NCI-H345 treated with DMSO at 0.1 percent for 48 hours (cell line): ENCODE data around the gene RPGR.

Experiments used
- DNase-seq: peaks from one replicate; lab custom pipeline; 2025; ENCODE audit not compliant: unreplicated experiment; lab: John Stamatoyannopoulos, UW

RPGR gene

DNA sequence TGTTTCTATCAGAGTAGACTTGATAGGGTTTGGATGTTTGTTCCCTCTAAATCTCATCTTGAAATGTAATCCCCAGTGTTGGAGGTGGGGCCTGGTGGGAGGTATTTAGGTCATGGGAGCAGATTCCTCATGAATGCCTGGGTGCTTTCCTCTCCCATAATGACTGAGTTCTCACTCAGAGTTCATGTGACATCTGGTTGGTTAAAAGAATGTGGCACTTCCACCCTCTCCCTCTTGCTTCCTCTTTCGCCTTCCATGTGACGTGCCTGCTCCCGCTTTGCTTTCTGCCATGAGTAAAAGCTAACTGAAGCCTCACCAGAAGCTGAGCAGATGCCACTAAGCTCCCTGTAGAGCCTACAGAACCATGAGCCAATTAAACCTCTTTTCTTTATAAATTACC lies 59.3 kb downstream of the RPGR start:
- no peak for DNase-seq

- DNase-seq, result no peak
These were observed 64.3 kb downstream of the RPGR start for GRCh38 chrX:38262715-38263620.

GRCh38 chrX:38260231-38260630 lies 67.1 kb downstream of the RPGR start:
- no peak for DNase-seq

- no peak for DNase-seq
These were observed 71.3 kb downstream of the RPGR start for GRCh38 chrX:38256019-38256418.

DNA sequence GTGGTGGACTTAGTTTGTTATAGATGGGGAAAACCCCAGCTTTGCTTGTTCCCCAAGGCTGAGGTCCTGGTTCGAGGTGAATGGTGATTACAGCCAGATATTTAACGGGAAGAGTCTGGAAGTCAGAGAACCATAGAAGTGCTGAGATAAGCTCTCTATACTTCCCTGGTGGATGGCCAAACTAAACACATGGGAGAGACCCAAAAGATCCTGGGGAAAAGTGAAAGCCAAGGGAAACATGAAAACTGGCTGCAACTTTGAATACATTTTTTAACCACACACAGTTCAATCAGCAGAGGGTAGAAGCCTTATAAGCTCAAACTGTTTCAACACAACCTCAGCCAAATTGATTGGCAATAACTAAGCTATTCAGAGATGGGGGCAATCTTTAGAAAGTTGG lies 77.3 kb downstream of the RPGR start:
- DNase-seq, result no peak

- DNase-seq, result no peak
These were observed 80.3 kb downstream of the RPGR start for GRCh38 chrX:38247051-38247450.

GRCh38 chrX:38240541-38240940 lies 86.8 kb downstream of the RPGR start:
- DNase-seq, result no peak

GRCh38 chrX:38236901-38237615 lies 90.3 kb downstream of the RPGR start:
- DNase-seq, result no peak

GRCh38 chrX:38233891-38234667 lies 93.2 kb downstream of the RPGR start:
- DNase-seq, result no peak

DNA sequence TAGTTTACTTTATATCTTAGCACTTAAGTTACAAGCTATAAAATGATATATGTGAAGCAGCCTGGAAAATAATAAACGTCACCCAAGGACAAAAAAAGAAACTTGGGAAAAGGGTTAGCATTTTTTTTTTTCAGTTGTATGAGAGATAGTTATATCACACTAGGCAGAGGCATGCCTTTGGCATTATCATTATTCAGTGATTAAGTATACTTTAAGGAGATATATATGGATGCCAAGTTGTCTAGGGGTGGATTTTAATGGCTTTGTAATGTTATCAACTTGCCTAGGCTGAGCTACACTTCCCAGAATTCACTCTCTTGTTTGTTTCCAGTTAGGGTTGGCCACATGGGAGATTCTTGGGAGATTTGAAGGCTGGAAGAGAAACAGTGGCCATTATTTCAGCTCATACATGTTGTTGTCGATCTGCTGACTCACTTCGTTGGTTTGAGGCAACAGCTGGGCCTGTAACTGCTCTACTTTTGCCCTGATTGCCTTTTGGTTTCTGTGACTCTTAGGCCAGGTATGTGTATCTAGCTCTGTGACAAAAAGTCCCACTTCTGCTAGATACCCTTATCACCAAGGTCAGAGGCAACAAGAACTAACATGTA lies 95.1 kb downstream of the RPGR start:
- DNase-seq, result no peak

DNA sequence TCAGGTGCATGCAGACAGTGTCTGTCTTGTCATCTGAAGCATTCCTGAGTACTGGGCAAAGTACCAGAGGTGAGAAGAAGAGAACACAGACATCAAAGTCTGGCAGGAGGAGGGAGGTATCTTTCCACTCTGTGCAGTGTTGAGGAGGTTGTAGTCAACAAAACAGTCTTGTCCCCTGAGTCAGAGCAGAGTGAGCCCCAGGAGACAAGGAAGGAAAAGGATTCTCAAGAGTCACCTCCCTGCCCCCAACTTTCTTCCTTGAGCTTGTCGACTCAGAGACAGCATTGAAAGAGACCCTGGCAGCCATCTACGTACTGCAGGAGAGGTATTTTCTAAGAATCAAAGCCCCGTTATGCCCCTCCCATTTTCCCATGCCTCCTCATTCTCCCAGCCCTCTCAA lies 102.2 kb downstream of the RPGR start:
- no peak for DNase-seq

GRCh38 chrX:38224160-38224559 lies 103.1 kb downstream of the RPGR start:
- no peak for DNase-seq

- no peak for DNase-seq
These were observed 105.8 kb downstream of the RPGR start for GRCh38 chrX:38221391-38221929.

- DNase-seq, result no peak
These were observed 106.6 kb downstream of the RPGR start, which contains the start of gene SRPX for GRCh38 chrX:38220415-38221390. TSS of gene SRPX (minus strand) at chrX:38220871. CDS start at chrX:38220792, 79 bp downstream.

DNA sequence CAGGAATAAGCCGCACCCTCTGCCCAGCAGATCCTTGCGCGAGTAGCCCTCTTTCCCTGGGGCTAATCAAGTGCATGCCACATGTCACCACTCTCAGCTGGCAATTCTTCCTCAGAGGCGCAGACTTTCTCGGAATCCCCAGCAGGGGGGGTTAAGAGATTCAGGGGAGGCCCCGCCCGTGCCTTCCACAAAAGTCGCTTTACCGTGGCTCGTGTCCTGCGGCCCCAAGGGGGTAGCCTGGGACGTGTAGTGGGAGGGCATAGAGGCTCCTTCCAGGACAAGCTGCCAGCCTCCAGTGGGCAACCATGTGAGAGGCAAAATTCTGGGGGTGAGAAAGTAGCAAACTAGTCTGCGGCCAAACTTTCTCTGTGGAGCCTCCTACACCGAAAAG lies 107.3 kb downstream of the RPGR start:
- DNase-seq, result no peak
